ENCODE data around the gene WNK2.

WNK2 gene

DNA sequence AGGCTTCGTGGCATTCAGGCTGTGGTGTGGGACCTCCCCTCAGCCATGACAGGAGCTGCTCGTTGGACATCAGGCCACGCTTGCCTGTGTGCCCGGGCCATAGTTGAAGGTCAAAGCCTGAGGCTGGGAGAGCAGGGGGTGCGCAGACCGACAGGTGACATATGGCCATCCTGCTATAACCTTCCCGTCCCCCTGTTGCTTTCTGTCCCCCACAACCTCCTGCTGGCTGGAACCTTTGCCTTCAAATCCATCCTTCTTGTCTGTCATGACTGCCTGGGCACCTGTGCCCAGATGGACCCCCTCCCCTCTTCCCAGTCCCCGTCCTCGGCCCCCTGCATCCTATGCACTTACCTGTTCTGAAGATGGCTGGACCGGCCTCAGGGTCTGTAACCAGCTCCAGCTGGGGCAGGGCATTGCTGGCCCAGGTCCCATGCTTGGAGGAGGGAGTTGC lies 83.2 kb downstream of the WNK2 start:
- no peak for DNase-seq (ENCODE audit: low read depth)

DNA sequence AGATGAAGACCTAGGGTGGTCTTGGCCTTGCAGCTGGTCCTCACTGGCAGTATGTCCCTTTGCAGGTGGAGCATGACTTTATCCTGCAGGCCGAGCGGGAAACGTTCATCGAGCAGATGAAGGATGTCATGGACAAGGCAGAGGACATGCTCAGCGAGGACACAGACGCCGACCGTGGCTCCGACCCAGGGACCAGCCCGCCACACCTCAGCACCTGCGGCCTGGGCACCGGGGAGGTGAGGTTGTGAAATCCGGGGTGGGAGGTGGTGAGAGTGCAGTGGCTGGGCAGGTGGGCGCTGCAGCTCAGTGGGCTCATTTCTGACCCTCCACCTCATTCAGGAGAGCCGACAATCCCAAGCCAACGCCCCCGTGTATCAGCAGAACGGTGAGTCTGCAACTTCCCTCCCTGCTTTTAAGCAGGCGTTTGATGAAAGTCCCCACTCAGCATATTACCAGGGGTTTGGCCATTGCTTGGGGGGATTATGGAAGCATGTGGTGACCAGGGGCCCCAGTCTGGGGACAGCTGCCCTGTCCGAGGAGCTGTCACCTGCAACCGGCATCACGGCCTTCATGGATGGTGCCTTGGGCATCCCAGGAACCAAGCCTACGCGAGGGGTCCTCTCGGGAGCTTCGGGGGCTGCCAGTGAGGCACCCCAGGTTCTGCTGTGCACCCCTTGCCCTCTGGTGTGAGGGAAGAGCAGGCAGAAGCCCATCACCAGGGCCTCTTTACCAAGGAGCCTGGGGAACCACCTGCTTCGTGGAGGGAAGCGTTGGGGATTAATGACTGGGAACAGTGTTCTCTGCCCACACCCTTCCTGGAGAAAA lies 84.0 kb downstream of the WNK2 start:
- no peak for DNase-seq (ENCODE audit: low read depth)

DNA sequence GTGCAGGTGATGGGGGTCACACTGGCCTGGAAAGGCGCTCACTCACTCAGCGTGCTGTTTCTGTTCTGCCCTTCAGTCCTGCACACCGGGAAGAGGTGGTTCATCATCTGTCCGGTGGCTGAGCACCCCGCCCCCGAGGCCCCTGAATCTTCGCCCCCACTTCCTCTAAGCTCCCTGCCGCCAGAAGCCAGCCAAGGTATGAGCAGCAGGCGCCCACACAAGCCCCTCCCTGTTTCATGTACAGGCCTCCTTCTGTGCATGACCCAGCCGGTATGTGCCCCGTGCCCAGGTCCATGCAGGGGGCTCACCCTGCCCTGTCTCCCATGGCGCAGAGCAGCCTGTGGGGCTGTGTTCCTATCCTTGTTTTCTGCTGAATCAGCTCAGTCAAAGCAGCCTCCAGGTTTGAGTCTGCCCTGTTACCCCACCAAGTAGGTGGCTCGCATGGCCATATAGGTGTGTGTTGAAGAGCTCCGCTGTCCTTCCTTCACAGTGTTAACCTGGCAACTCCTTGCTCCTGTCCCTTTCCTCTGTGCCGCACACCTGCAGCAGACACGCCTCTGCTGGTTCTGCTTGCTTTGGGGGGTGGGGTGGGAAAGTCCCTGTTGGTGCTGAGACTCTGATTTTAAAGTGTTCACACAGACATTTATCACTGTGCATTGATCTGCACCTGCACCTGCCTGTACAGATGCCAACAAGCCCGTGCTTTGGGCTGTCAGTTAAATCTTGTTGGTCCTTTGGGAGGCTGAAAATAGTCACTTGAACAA lies 84.8 kb downstream of the WNK2 start:
- no peak for DNase-seq (ENCODE audit: low read depth)

DNA sequence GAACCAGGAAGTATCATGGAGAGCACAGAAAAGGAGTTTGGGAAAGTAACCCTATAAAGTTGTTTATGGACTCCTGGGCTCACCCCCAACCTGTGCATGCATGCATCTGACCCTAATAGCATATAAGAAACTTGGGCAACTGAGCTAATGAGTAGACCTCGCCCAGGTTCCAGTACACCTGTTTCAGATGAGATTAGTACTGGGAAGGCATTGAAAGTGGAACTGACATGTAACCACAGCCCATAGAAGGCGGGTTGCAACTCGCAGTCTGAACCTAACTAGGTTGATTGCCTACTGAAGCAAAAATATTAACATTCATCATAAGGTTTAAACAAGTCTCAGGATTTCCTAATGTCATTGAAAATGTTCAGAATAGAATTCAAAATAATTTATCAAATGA lies 87.0 kb downstream of the WNK2 start:
- DNase-seq (ENCODE audit: low read depth) = no peak

DNA sequence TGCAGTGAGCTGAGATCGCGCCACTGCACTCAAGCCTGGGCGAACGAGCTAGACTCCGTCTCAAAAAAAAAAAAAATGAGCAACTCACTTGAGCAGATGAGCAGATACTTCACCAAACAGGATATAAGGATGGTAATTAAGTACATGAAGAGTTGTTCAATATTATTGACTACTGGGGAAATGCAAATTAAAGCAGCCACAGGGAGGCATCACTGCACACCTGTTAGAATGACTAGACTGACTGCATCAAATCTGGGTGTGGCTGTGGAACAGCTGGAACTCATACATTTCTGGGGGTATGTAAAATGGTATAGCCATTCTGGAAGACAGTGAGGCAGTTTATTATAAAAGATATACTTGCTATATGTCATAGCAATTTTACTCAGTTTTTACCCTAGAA lies 93.0 kb downstream of the WNK2 start:
- DNase-seq (ENCODE audit: low read depth) = no peak

DNA sequence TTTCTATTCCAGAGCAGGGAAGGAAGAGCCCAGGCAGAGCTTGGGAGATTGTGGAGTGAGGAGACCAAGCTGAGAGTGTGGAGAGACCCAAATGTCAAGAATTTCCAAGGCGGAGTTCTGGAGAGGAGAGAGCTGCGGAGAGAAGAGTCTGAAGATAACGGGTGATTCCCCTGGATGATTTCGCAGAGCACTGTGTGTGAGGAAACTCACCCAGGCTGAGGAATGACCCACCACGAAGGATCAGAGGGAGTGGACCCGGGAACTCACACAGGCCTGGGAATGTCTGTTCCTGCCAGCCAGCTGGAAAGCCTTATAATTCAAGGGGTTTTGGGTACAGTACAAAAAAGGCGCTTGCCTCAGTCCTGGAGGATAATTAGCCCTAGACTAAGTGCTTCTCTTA lies 94.2 kb downstream of the WNK2 start:
- DNase-seq (ENCODE audit: low read depth) = no peak

DNA sequence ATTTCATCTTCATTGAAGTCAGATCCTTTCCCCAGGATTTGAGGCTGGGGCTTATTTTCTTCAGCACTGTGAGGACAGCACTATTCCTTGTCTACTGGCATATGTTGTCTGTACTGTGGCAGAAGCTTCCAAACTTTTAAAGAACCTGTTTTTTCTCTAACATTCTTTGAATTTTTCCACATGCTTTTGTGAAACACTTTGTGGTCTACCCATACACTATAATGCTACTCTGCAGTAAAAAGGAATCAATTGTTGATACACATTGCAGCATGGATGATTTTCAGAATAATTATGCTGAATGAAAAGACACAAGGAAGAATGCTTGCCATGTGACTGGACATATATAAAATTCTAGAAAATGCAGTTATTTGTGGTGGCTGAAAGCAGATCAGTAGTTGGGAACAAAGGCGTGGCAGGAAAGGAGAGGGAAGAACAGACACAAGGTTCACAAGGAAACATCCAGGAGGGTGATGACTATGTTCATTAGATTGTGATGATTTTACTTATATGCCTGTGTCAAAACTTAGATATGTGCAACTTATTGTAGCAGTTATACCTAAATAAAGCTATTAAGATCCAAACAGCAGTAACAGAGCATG lies 96.8 kb downstream of the WNK2 start:
- no peak for DNase-seq (ENCODE audit: low read depth)

DNA sequence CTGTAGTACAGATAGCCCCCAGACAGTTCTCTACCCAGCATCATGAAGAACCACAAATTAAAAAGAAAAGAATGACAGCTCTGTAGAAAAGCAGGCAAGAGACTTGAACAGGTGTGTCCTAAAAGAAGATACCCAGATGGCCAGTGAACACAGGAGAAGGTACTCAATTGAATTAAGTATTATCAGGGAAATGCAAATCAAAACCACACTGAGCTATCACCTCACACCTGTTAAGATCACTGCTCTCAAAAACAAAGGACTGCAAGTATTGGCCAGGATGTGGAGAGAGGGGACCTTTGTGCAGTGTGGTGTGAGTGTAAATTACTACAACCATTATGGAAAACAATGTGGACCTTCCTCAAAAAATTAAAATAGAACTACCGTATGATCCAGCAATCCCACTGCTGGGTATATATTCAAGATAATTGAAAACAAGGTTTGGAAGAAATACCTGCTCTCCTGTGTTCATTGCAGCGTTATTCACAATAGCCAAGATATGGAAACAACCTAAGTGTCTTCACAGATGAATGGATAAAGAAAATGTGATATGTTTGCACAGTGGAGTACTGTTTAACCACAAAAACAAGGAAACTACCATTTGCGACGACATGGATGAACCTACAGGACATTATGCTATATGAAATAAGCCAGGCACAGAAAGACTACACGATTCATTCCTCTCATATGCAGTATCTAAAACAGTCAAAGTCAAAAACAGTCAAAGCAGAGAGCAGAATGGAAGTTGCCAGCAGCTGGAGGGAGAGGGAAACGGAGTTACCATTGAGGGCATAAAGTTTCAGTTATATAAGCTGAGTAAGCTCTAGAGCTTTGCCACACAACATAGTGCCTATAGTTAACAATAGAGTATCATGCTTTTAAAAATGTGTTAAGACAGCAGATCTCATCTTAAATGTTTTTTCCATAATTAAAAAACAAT lies 102.6 kb downstream of the WNK2 start:
- DNase-seq (ENCODE audit: low read depth) = no peak

DNA sequence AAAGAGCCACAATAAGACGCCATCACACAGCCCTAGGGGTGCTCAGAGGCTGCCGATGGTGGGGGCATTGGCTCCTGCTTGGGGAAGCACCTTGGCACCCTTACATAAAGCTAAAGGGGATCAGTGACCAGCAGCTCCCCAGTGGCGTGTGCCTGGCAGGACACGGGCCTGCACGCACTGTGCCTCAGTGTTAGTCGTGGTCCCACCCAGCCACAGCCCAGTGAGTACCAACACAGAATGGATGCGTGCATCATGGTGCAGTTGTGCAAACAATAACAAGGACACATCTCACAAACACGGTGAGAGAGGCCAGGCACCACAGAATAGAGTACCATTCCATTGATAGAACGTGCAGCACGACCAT lies 103.2 kb downstream of the WNK2 start:
- DNase-seq (ENCODE audit: low read depth) = no peak

DNA sequence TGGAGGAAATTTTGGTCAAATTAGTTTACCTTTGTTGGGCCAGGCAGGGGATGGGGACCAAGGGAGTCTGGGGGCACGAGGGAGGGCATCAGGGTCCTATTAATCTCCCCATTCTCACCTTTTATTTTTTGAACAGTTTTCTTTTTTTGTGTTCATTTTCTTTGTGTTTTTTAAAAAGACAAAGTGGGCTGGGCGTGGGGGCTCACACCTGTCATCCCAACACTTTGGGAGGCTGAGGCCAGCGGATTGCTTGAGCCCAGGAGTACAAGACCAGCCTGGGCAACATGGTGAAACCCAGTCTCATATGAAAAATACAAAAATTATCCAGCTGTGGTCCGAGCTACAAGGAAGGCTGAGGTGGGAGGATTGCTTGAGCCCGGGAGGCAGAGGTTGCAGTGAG lies 103.7 kb downstream of the WNK2 start:
- DNase-seq (ENCODE audit: low read depth) = no peak

DNA sequence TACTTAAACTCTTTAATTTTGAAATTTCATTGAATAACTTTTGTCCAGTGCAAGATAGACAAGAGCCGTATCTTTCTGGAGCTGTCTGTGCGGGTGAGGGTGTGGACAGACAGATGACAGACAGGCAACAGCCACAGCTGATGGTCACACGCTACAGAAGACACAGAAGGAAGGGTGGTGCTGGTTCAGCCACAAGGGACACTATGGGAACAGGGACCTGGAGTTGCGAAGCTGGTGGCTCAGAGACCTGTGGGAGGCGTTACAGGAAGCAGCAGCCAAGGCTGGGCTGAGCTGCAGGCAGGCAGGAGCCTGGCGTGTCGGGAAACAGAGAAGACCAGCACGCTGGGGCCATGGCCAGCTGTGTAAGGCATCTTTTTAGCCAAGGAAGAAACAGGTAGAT lies 104.4 kb downstream of the WNK2 start:
- DNase-seq (ENCODE audit: low read depth) = no peak

DNA sequence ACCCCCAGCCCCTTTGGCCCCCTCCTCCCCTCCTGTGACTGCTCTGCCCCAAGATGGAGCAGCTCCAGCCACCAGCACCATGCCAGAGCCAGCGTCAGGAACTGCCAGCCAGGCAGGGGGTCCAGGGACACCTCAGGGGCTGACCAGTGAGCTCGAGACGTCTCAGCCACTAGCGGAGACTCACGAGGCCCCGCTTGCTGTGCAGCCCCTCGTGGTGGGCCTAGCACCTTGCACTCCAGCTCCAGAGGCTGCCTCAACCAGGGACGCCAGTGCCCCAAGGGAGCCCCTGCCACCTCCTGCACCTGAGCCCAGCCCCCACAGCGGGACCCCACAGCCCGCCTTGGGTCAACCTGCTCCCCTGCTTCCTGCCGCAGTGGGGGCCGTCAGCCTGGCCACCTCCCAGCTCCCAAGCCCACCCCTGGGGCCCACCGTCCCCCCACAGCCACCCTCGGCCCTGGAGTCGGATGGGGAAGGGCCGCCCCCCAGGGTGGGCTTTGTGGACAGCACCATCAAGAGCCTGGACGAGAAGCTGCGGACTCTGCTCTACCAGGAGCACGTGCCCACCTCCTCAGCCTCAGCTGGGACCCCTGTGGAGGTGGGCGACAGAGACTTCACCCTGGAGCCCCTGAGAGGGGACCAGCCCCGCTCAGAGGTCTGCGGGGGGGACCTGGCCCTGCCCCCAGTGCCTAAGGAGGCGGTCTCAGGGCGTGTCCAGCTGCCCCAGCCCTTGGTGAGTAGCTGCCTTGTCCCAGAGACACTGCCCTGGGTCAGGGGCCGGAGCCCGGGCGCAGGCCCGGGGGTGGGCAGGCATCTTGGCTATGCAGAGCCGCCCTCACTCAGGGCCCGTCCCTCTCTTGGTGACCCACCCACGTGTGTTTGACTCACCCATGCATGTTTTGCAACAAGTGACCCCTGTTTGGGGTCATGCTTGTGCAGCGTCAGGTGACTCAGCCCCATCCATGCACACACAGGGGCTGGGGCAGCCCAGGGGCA lies 105.2 kb downstream of the WNK2 start:
- no peak for DNase-seq (ENCODE audit: low read depth)

DNA sequence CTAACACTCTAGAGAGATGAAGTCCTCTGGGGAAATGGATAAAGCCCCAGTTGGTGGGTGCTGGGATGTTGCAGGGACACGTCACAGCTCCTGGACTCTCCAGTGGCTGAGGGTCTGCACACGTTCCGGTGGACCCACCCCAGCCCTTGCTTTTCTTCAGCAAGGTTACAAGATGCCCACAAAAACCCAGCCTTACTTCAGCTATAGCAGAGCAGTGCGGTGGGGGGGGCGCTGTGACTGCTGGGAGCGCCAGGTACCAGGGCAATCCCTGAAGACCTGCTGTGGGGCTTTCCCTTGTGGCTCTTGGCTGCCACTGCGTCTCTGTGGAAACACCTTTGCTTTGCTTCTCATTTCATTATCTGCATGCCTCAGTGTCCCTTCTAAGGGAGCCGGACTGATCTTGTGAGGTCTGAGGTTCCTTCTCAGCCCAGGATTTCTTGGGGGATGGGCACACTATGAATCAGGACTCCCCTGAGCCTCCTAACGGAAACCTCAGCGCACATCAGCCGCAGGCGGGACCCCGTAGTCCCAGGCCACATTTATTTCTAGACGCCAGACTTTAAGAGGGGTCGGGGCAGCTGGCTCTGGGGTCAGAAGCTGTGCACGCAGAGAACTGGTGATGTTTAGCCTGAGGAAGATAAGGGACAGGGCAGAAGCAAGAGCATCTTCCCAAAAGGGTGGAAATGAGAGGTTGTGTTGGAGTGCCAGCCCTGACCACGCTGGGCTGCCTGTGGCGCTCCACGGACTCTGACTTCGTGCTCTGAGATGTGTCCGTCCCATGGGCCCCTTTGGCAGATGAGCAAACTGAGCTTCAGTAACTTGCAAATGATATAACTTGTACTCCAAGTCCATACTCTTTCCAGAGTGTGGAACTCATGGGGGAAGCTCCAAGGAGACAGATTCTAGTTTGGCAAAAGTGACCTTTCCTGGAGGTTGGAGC lies 106.8 kb downstream of the WNK2 start:
- no peak for DNase-seq (ENCODE audit: low read depth)

DNA sequence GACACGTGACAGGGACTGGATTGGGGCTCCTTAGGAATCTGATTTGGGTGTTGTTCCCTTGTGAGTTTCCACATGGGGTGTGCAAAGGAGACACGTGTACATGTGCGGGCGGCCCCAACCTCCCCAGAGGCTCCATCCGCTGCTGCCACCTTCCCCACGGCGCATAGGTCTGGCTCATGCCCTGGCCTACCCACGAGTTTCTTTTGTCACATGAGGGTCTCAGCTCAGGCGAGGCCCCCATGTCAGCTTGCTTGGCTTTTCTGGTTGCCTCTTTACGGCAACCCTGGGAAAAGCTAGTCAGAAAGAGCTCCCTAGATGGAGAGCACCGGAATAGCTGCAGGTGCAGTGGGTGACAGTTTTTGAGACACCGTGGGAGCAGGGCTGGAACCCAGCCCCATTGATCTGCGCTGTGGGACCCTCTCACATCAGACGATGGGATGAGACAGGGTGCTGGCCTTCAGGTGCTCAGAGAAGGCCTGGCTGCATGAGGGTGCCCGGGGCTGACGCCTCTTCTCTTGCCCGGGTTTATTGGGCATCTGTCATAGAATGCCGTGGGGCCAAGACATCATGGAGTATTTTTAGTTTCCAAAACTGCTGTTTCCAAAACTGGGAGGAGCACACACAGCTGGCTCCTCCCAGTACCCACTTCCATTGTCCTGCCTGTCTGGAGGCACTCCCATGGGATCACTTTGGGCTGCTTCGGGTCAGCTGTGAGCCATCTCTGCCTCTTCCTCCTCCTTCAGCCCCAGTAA lies 107.8 kb downstream of the WNK2 start:
- DNase-seq (ENCODE audit: low read depth) = no peak

DNA sequence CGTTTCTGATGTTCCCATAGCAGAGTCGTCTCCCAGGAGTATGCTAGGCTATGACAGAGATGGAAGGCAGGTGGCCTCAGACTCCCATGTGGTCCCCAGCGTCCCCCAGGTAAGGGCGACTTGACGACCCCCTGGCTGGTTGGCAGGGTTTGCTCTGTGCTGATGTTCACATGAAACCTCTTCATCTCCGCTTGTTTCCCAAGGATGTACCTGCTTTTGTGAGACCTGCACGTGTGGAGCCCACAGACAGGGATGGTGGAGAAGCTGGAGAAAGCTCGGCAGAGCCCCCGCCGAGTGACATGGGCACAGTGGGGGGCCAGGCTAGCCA lies 108.3 kb downstream of the WNK2 start:
- no peak for DNase-seq (ENCODE audit: low read depth)

DNA sequence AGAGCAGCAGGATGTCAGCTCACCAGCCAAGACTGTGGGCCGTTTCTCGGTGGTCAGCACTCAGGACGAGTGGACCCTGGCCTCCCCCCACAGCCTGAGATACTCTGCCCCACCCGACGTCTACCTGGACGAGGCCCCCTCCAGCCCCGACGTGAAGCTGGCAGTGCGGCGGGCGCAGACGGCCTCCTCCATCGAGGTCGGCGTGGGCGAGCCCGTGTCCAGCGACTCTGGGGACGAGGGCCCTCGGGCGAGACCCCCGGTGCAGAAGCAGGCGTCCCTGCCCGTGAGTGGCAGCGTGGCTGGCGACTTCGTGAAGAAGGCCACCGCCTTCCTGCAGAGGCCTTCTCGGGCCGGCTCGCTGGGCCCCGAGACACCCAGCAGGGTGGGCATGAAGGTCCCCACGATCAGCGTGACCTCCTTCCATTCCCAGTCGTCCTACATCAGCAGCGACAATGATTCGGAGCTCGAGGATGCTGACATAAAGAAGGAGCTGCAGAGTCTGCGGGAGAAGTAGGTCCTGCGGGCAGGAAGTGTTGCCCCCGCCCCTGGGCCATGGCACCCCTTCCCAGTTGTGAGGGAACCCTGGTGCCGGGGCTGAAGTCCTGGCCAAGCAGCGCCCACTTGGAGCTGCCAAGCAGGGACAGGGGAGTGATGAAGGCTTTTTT lies 108.9 kb downstream of the WNK2 start:
- no peak for DNase-seq (ENCODE audit: low read depth)

DNA sequence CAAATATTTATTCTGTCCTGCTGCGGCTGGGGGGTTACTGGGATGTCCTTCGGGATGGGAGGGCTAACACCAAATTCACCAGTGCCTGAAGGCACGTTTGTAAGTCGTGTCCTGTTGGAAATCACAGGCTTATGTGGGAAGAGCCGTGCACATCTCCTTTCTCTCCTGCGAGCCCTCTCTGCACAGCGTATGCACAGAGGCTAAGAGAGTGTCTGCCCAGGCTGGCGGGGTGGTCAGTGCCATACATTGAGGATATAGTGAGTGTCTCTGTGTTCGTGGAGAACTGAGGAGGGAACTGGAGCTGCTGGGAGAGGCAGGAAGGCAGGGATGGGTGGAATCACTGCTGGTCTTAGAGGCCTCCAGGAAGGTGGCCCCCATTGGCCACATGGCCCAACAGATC lies 110.1 kb downstream of the WNK2 start:
- DNase-seq (ENCODE audit: low read depth) = no peak

DNA sequence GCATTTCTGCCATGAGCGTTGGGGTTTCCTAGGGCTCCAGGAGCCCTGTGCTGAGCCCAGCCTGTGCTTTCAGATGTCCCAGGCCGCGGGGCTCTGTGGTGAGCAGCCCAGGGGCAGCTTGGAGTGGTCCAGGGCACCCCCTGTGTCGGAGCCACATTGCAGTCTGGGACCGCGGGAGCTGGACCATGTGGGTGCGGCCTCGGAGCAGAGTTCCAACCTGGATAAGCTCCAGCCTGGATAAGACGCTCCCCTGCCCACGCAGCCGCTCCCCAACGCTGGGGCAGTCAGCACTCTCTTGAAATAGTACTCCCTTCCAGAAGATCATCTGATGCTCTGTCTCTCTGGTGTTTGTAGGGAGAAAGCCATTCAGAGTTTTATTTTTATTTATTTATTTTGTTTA lies 111.1 kb downstream of the WNK2 start:
- DNase-seq (ENCODE audit: low read depth) = no peak
